ENCODE results near the gene HK3. TPM values are rescaled to one million over a fixed set of nuclear protein-coding genes. Genes with fewer than 3 reads are reported as not detected.

HK3 gene
- total RNA-seq, 1 experiment from 2014 or later, result 0.17 TPM

DNA sequence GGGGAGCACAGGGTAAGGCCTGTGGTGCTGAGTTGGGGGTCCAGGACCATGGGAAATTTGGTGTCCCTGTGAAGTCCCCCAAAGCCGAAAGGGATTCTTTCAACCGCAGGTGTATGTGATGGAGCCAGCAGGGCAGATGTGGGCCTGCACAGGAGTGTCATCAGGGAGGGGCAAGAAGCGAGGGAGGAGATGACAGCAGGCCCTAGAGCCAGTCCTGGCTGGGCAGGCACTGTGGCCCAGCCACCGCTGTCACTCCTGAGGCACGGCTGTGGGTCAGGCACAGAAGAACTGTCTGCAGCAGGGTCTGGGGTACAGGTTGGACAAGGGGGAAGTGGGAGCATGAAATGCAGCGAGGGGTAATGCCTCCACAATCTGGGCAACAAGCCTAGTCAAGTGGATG lies 4.8 kb downstream of the HK3 start:
- ChIA-PET POLR2A (interaction anchor here (0.7 kb wide), 1 partner anchor 47 kb away, joined by 6 read pairs; no protein-coding TSS in a partner anchor), CTCF (no interaction called here)
- DNase-seq (ENCODE audit: low spot score) (no peak), ATAC-seq (no peak)
- no peaks in the 10 kb centered on the region for H3K36me3 Mint-ChIP-seq
- no peaks in the 10 kb centered on the region for H3K9me3 Mint-ChIP-seq
- H3K4me3 Mint-ChIP-seq, result no peak overlapping the region
- no peak for TF ChIP-seq GRHL2 (CRISPR knock-in tag; IDR thresholded peaks at IDR 0.05; ENCODE audit: insufficient replicate concordance, severe bottlenecking)
- no peak for TF ChIP-seq NR2C2 (CRISPR knock-in tag; IDR thresholded peaks at IDR 0.05)
- TF ChIP-seq, protein P1, sequence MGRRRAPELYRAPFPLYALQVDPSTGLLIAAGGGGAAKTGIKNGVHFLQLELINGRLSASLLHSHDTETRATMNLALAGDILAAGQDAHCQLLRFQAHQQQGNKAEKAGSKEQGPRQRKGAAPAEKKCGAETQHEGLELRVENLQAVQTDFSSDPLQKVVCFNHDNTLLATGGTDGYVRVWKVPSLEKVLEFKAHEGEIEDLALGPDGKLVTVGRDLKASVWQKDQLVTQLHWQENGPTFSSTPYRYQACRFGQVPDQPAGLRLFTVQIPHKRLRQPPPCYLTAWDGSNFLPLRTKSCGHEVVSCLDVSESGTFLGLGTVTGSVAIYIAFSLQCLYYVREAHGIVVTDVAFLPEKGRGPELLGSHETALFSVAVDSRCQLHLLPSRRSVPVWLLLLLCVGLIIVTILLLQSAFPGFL (CRISPR knock-in tag; IDR thresholded peaks at IDR 0.05; ENCODE audit: borderline replicate concordance), result no peak
- TF ChIP-seq, protein P2, sequence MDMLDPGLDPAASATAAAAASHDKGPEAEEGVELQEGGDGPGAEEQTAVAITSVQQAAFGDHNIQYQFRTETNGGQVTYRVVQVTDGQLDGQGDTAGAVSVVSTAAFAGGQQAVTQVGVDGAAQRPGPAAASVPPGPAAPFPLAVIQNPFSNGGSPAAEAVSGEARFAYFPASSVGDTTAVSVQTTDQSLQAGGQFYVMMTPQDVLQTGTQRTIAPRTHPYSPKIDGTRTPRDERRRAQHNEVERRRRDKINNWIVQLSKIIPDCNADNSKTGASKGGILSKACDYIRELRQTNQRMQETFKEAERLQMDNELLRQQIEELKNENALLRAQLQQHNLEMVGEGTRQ (CRISPR knock-in tag; IDR thresholded peaks at IDR 0.05), result no peak
- TF ChIP-seq, protein P3, sequence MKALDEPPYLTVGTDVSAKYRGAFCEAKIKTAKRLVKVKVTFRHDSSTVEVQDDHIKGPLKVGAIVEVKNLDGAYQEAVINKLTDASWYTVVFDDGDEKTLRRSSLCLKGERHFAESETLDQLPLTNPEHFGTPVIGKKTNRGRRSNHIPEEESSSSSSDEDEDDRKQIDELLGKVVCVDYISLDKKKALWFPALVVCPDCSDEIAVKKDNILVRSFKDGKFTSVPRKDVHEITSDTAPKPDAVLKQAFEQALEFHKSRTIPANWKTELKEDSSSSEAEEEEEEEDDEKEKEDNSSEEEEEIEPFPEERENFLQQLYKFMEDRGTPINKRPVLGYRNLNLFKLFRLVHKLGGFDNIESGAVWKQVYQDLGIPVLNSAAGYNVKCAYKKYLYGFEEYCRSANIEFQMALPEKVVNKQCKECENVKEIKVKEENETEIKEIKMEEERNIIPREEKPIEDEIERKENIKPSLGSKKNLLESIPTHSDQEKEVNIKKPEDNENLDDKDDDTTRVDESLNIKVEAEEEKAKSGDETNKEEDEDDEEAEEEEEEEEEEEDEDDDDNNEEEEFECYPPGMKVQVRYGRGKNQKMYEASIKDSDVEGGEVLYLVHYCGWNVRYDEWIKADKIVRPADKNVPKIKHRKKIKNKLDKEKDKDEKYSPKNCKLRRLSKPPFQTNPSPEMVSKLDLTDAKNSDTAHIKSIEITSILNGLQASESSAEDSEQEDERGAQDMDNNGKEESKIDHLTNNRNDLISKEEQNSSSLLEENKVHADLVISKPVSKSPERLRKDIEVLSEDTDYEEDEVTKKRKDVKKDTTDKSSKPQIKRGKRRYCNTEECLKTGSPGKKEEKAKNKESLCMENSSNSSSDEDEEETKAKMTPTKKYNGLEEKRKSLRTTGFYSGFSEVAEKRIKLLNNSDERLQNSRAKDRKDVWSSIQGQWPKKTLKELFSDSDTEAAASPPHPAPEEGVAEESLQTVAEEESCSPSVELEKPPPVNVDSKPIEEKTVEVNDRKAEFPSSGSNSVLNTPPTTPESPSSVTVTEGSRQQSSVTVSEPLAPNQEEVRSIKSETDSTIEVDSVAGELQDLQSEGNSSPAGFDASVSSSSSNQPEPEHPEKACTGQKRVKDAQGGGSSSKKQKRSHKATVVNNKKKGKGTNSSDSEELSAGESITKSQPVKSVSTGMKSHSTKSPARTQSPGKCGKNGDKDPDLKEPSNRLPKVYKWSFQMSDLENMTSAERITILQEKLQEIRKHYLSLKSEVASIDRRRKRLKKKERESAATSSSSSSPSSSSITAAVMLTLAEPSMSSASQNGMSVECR (CRISPR knock-in tag; IDR thresholded peaks at IDR 0.05; ENCODE audit: borderline replicate concordance), result no peak
- no peak for TF ChIP-seq FOXP1 (CRISPR knock-in tag; IDR thresholded peaks at IDR 0.05; ENCODE audit: borderline replicate concordance)
- TF ChIP-seq, protein P4, sequence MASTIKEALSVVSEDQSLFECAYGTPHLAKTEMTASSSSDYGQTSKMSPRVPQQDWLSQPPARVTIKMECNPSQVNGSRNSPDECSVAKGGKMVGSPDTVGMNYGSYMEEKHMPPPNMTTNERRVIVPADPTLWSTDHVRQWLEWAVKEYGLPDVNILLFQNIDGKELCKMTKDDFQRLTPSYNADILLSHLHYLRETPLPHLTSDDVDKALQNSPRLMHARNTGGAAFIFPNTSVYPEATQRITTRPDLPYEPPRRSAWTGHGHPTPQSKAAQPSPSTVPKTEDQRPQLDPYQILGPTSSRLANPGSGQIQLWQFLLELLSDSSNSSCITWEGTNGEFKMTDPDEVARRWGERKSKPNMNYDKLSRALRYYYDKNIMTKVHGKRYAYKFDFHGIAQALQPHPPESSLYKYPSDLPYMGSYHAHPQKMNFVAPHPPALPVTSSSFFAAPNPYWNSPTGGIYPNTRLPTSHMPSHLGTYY (CRISPR knock-in tag; IDR thresholded peaks at IDR 0.05), result no peak
- peaks cover 6% of the 10 kb centered on the region for H3K4me1 Mint-ChIP-seq
- H3K27me3 Mint-ChIP-seq (ENCODE audit: low read depth), result no peaks in the 10 kb centered on the region; the same call in 1 of the 2 replicates
- H3K27ac Mint-ChIP-seq, result no peak overlapping the region

DNA sequence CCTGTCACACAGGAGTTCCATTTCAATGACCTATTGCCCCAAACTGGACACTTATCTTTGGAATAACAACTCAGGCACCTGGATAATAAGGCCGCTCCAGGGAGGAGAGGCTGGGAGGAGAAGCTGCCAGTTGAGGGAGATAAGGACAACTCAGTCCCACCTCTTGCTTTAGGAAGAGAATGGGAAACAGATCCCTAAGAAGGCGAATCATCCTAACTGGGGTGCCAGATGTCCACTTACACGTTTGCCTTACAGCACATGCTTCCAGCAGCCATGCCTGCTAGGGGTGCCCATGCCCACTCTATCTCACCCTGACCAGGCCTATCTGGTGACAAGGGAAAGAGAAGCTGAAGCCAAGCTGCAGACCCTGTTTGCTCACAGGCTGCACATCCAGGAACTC lies 6.5 kb downstream of the HK3 start:
- Mint-ChIP-seq H3K9me3 (no peaks in the 10 kb centered on the region), H3K4me3 (no peak overlapping the region), H3K4me1 (peaks cover 4% of the 10 kb centered on the region), H3K27me3 (ENCODE audit: low read depth) (no peaks in the 10 kb centered on the region; the same call in 1 of the 2 replicates), H3K27ac (no peak overlapping the region), H3K36me3 (no peaks in the 10 kb centered on the region)
- ATAC-seq, result no peak
- POLR2A ChIA-PET, result no interaction called here
- DNase-seq (ENCODE audit: low spot score), result no peak
- CTCF ChIA-PET, result interaction anchor here (1.0 to 2.4 kb wide), 3 partner anchors 9 to 232 kb away, joined by 3 to 10 read pairs (median 3); no protein-coding TSS in a partner anchor
- TF ChIP-seq, protein P5, sequence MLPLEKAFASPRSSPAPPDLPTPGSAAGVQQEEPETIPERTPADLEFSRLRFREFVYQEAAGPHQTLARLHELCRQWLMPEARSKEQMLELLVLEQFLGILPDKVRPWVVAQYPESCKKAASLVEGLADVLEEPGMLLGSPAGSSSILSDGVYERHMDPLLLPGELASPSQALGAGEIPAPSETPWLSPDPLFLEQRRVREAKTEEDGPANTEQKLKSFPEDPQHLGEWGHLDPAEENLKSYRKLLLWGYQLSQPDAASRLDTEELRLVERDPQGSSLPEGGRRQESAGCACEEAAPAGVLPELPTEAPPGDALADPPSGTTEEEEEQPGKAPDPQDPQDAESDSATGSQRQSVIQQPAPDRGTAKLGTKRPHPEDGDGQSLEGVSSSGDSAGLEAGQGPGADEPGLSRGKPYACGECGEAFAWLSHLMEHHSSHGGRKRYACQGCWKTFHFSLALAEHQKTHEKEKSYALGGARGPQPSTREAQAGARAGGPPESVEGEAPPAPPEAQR (CRISPR knock-in tag; IDR thresholded peaks at IDR 0.05), result no peak
- TF ChIP-seq, protein P6, sequence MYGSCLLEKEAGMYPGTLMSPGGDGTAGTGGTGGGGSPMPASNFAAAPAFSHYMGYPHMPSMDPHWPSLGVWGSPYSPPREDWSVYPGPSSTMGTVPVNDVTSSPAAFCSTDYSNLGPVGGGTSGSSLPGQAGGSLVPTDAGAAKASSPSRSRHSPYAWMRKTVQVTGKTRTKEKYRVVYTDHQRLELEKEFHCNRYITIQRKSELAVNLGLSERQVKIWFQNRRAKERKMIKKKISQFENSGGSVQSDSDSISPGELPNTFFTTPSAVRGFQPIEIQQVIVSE (CRISPR knock-in tag; IDR thresholded peaks at IDR 0.05; ENCODE audit: borderline replicate concordance), result no peak
- no peak for TF ChIP-seq ZNF671 (CRISPR knock-in tag; IDR thresholded peaks at IDR 0.05)
- TF ChIP-seq, protein P7, sequence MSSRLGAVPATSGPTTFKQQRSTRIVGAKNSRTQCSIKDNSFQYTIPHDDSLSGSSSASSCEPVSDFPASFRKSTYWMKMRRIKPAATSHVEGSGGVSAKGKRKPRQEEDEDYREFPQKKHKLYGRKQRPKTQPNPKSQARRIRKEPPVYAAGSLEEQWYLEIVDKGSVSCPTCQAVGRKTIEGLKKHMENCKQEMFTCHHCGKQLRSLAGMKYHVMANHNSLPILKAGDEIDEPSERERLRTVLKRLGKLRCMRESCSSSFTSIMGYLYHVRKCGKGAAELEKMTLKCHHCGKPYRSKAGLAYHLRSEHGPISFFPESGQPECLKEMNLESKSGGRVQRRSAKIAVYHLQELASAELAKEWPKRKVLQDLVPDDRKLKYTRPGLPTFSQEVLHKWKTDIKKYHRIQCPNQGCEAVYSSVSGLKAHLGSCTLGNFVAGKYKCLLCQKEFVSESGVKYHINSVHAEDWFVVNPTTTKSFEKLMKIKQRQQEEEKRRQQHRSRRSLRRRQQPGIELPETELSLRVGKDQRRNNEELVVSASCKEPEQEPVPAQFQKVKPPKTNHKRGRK (CRISPR knock-in tag; IDR thresholded peaks at IDR 0.05; ENCODE audit: borderline replicate concordance), result no peak
- TF ChIP-seq, protein P8, sequence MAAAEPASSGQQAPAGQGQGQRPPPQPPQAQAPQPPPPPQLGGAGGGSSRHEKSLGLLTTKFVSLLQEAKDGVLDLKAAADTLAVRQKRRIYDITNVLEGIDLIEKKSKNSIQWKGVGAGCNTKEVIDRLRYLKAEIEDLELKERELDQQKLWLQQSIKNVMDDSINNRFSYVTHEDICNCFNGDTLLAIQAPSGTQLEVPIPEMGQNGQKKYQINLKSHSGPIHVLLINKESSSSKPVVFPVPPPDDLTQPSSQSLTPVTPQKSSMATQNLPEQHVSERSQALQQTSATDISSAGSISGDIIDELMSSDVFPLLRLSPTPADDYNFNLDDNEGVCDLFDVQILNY (CRISPR knock-in tag; IDR thresholded peaks at IDR 0.05), result no peak
- TF ChIP-seq, protein P9, sequence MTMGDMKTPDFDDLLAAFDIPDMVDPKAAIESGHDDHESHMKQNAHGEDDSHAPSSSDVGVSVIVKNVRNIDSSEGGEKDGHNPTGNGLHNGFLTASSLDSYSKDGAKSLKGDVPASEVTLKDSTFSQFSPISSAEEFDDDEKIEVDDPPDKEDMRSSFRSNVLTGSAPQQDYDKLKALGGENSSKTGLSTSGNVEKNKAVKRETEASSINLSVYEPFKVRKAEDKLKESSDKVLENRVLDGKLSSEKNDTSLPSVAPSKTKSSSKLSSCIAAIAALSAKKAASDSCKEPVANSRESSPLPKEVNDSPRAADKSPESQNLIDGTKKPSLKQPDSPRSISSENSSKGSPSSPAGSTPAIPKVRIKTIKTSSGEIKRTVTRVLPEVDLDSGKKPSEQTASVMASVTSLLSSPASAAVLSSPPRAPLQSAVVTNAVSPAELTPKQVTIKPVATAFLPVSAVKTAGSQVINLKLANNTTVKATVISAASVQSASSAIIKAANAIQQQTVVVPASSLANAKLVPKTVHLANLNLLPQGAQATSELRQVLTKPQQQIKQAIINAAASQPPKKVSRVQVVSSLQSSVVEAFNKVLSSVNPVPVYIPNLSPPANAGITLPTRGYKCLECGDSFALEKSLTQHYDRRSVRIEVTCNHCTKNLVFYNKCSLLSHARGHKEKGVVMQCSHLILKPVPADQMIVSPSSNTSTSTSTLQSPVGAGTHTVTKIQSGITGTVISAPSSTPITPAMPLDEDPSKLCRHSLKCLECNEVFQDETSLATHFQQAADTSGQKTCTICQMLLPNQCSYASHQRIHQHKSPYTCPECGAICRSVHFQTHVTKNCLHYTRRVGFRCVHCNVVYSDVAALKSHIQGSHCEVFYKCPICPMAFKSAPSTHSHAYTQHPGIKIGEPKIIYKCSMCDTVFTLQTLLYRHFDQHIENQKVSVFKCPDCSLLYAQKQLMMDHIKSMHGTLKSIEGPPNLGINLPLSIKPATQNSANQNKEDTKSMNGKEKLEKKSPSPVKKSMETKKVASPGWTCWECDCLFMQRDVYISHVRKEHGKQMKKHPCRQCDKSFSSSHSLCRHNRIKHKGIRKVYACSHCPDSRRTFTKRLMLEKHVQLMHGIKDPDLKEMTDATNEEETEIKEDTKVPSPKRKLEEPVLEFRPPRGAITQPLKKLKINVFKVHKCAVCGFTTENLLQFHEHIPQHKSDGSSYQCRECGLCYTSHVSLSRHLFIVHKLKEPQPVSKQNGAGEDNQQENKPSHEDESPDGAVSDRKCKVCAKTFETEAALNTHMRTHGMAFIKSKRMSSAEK (CRISPR knock-in tag; IDR thresholded peaks at IDR 0.05; ENCODE audit: borderline replicate concordance), result no peak

Data from WTC11 (cell line).